T-helper 9 cell (primary cell): ENCODE measurements around the gene GYG2.

Experiments used
- DNase-seq: peaks from one replicate; pipeline ENCODE4 v3.0.0-alpha.2; 2020

Gene GYG2

DNA sequence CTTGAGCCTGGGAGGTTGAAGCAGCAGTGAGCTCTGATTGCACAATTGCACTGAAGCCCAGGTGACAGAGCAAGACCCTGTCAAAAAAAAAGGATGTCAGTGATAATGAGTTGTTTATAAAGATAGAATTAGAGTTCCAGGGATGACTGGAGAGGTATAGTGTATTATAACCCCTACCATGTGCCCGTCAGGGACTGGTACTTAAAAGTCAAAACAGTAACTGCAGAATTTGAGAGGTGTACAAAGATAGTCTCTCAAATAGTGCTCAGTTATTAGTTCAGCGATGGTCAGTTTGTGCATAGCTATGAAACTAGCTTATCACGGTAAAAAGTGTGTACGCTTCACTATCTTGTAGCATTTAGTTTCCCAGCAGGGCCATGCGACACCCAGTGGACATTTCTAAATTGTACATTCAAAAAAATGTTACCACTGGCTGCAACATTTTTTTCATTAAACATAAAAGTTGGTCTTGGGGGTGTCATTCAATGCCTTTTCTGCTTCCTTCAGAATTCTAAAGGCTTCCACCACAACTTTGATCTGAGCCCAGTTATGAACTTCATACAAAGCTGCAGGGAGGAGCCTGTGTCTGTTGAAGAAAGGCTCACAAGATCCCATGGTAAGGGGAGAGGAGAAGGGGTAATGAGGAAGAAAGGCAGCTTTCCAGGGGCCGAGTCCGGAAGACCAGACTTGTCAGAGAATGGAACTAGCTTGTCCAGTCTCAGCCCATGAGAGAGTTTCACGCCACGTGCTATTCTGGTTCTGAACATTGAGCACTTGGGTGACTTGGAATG lies 9.2 kb upstream of the GYG2 start:
- no peak for DNase-seq

DNA sequence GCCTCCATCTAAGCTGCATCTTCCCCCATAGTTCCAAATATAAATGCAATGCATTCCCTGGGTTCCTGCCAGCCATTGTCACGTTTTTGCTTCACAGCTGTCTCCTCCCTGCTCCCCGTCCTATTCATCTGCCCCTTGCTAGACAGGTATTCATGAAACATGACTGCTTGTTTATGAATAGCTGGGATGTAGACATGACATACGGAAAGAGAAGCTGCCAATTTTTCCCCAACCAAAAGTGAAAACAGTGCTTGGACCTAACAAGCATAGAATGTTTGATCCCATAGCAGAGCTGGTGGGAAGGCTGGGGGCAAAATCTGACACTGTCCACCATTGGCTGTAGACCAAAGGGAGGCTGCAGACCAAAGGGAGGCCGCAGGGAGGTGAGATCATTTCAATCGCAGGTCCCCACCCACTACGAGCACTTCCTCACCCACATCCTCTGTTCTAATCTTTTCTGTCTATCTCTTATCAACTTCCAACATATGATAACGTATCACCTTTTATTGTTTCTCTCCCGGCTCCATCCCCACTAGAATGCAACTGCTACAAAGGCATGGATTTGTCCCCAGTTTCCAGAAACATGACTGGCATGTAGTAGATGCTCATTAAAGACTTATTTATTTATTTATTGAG lies 8.5 kb upstream of the GYG2 start:
- no peak for DNase-seq

DNA sequence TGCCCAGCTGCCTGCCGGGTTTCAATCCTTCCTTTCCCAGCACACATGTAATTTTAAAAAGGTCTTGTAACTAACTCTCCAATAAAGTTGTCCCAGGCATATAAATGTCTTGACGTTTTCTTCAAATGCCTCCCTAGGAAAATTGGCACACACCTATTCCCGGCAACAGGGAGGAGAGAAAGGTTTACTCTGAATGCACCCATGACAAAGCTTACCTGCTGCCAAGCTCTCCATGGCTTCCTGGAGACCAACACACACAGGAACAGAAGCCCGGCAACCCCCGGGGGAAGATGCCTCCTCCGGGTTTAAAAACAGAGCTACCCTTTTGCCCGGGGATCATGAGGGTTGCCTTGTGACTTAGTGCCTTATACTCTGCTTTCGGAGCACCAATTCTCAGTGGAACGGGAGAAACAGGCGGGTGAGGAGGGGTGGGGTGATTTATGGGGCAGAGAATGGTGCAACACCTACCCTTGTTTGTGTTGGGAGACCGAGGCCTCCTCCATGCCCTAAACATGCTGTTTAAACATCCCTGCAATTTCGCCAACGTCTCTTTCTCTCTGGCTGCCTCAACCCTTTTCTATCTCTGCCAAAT lies 4.8 kb upstream of the GYG2 start:
- no peak for DNase-seq

DNA sequence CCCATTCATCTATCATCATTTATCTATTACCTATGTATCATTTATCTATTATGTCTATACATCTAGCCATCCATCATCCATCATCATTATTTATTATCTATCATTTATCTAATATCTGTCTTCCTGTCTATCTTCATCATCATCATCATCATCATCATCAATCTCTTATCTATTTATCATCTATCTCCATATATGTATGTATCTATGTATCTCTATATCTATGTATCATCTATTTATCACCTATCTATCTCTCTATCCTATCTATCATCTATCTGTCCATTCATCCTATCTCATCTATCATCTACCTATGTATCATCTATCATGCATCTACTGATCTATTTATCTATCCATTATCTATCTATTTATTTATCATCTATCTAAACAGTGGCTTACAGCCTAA lies 3.8 kb upstream of the GYG2 start:
- DNase-seq: no peak

DNA sequence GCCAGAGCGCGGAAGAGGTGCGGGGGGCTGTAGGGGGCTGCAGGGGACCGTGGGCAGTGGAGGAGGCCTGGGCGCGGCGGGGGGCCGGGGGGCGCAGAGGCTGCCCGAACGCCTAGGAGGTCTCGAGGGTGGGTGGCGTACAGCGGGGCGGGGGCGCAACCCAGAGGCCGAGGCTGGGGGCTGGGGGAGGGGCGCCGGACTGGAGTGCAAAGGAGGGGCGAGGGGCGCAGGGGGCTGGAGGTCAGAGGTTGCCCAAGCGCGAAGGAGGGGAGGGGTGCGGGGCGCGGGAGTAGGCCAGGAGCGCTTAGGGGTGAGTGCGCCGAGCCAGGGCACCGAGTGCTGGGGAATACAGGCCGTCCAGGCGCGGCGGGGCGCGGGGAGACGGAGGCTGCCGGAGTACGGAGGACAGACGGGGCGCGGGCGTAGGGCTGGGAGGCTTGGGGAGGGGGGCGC lies 255 bp downstream of the GYG2 start:
- no peak for DNase-seq

DNA sequence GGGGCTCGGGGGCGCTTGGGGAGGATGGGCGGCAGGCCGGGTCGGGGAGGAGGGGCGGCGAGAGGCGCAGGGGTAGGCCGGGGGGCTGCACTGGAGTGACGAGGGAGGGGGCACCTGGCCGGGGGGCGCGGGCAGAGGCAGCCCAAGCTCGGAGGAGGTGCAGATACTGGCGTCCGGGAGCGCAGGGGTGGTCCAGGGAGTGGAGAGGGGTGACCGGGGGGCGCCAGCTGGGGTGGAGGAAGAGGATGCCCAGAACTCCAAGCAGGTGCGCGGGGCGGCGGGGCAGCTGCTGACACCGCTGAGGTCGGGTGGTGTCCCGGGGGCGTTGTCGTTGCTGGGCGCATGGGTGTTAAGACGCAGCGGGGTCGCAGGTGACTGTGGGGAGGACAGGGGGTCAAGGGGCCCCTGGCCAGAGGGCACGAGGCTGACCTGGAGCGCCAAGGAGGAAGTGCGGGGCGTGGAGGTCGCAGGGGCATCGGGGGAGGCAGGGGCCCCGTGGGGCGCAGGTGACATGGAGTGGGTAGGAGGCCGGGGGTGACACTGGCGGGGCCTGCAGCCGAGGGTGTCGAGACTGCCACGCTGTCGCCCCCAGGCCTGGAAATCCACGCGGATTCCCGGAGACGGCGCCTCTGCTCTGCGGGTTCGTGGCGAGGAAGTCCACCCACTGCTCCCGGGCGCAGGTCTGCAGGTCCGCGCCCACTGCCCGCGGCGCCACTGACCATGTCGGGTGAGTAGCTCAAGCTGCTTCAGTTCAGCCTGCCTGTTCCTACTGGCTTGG lies 928 bp downstream of the GYG2 start:
- no peak for DNase-seq

DNA sequence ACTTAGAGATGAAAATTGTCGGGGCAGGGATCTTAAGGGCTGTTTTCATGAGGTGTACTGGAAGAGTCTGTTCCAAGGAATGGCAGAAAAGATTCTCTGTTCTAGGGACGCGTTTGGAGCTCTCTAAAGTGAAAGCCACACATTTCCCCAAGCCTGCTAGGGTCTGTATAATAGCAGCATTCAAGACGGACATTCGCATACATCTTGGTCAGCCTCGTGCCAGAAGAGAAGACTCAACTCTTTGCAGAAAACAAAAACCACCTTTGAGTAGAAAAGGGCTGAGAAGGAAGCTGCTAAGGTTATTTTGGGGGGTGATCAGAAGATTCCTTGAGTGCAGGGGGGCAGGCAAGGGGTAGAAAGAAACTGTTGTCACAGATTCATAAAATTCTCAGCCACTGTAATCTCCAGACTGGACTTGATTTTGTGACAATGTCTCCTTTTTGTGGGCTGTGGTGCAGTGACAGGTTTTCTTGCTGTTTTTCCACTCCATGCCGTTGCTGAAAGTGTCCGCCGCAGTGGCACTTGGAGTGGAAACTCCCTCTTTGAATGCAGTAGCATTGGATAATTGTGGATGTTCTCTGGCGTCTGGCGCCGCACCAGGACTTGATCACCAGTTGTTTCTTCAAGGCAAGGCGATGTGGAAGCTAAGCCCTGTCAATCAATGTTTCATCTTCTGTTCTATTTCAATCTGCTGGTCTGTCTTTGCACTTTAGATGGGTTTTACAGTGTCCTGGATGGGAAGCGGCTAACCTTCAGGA lies 2.9 kb downstream of the GYG2 start:
- no peak for DNase-seq

DNA sequence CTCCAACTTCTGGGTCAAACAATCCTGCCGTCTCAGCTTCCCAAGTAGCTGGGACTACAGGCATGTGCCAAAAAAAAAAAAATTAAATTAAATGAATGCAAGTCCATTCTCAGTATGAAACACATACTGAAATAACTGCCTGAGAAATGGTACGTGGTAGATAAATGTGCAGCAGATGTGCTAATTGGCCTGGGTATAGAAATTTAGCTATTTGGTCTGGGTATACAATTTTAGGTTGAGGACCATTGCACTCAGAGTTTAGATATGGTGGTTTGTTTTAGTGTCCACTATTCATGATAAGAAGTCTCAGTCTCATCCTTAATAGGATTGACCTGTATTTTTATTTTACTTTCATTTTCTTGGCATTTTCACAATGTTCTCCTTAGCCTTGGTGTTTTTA lies 9.2 kb downstream of the GYG2 start:
- DNase-seq: no peak

DNA sequence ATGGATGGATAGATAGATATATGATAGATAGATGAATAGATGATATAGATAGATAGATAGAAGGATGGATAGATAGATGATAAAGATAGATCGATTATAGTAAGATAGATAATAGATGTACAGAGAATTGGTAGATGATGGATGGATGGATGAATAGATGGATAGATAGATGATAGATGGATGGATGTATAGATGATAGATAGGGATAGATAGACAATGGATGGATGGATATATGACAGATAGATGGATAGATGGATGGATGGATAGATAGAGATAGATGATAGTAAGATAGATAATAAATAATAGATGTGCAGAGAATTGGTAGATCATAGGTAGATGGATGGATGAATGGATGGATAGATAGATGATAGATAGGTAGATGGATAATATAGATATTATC lies 12.2 kb downstream of the GYG2 start:
- no peak for DNase-seq

DNA sequence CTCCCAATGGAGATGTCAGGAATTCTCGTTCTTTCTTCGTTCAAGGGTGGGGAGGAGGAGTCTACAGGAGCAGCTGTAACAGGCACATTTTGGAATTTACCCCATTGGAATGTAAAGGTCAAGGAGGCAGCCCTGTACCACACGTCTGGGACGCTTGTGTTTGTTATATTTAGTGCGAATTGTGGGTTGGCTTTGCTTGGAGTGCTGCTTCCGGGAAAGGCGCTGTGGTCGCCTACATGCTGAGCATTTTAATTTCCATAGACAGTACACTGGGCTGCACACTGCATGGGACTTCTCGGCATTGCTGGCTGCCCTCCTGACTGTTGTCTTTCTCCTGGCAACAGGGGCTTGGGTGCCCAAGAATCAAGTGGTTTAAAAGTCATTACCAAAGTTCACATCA lies 12.8 kb downstream of the GYG2 start:
- no peak for DNase-seq

DNA sequence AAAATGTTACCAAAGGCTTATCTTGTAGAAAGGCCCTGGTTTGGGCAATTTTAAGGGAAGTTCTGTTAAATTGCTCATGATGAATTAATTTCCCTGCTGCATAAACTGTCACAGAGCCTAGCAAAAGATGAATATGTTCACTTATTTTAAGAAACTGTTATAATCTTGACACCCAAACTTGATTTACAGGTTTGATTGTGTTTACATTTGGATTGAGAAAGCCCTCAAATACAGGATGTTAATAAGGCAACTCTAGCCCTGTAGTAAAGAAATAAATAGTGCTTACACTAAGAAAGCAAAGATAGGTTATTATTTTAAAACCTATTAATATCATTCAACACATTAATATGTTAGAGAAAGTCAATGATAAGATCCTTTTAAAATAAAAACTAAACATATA lies 18.3 kb downstream of the GYG2 start:
- DNase-seq: no peak

DNA sequence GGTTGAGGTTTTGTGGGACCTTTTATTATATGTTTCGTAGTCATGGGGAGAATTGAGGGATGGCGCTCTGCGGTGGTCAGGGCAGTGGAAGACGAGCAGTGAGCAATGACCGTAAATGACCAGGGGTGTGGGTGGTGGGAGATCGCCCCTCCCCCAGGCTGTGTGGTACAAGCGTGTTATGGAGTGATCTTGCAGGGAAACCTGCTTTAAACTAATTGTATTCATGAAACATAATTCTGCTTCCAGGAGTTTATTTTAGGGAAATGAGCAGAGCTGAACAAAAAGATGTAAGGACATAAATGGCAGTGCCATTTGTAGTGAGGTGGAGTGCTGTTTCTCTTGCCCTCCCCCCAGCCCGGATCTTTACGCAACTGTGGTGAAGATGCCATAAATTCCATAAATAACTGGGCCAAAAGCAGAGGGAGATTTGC lies 20.2 kb downstream of the GYG2 start:
- no peak for DNase-seq

DNA sequence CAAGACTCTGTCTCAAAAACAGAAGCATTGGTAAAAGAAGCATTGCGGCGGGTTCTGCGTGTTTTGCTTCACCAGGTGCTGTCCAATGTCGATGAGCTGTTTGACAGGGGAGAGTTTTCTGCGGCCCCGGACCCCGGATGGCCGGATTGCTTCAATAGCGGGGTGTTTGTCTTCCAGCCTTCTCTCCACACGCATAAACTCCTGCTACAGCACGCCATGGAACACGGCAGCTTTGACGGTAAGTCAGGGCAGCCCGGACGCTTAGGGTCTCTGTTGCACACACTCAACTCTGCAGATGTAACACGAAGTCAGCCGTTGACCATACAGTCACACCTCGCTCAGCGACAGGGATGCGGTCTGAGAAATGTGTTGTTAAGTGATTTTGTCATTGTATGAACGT lies 26.2 kb downstream of the GYG2 start:
- DNase-seq: no peak

DNA sequence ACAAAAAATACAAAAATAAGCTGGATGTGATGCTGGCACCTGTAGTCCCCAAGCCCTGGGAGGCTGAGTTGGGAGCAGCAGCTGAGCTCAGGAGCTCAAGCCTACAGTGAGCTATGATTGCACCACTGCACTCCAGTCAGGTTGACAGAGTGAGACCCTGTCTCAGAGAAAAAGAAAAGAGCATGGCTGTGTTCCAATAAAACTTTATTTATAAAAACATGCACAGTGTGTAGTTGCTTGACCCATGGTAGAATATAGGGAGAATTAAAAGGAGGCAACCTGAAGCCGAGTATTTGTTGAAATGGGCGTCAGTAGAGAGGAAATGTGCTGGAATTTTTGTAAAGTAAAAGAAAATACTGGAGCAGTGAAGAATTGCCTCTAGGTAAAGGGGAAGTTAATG lies 27.0 kb downstream of the GYG2 start:
- no peak for DNase-seq

DNA sequence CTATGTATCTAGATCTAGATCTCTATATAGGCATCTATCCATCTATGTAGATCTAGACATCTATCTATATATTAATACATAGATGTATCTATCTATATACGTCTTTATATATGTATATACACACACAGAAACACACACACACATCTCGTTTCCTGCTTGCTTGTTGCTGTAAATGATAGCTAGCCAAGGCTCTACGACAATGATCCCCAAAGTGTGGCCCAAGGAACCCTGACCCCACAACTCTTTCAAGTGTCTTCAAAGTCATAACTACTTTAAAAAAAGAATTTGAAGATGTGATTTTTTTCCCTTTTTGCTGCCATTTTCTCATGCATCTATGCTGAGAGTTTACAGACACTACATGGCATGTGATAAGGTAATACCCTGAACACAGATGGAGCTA lies 28.8 kb downstream of the GYG2 start:
- DNase-seq: no peak

DNA sequence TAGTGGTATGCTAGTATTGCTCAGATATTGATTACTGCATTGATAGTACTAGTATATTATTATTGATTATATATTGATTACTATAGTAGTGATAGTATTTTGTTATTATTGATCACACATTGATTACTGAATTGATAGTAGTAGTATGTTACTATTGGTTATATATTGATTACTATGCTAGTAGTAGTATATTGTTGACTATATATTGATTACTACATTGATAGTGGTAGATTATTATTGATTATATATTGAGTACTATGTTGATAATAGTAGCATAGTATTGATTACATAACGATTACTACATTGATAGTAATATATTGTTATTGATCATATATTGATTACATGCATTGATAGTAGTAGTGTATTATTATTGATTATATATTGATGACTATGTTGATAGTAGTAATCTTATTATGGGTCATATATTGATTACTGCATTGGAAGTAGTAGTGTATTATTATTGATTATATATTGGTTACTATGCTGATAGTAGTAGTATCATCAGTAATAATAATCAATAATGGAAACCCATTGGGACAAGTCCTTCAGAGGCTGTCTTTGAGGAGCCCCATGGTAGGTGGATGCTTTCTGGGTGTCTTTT lies 30.6 kb downstream of the GYG2 start:
- no peak for DNase-seq

DNA sequence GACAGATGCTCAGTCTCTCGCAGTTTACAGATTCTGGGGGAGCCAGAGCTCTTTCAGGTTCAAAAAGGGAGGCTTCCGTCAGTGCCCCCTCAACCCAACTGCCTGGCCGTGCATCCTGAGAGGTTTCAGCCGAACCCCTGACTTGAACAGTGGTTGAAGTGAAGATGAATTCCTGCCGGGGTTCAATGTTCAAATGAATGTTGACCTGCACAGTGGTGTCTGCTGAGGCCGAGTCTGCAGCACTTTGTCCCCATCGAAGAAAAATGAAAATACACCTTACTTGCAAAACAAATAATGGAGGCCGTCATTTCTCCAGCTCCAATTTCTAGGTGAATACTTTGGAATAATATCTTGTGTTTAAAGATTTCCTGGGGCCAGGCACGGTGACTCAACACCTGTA lies 33.7 kb downstream of the GYG2 start:
- DNase-seq: no peak

DNA sequence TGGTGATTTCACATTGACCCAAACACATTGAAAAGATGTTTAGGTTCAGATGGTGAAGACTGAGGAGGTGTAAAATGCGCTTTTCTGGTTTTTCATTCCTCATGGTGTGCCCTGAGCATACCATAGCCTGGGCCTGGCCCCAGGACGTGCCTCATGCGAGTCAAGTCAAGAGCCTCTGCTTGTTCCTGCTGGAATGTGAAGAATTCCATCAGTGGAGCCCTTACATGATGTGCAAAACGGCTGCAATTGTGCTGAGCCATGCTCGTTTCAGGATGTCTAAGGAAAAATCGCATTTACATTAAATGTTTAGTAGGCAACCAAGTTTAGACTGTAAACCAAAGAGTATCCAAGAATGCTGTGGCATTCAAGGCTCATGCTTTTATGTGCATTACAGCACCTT lies 34.9 kb downstream of the GYG2 start:
- DNase-seq: no peak

DNA sequence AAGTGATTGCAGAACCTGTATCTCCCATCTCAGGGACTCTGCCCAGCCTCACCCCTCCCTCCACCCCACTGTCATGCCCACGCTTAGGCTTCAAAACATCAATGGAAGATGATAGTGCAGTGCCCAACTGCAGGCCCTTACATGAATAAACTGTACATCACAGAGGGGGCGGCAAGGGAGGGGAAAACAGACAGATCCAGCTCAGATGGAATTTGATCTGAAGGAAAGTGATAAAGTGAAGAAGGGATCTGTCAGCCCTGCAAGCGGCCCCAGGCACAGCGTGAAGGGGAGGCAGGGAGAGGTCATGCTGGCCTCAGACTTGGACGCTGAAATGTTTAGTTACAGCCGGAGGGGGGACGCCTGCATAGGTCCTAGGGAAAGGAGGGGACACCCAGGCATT lies 38.5 kb downstream of the GYG2 start:
- no peak for DNase-seq

DNA sequence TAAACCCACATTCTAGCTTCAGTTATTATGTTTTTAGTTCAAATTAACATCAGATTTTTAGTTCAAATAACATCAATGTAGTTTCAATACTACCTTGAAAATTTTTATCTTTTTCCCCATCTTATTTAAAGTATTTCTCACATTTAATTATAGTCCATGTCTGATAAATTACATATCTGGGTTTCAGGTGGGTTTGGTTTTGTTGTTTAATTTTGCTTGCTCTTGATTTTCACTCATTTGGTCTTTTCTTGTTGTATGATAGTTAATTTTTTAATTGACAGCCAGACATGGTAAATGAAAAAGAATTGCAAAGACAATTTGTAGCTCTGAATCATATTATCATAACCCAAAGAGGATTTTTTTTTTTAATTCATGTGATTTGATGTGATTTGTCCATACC lies 41.9 kb downstream of the GYG2 start:
- DNase-seq: no peak

DNA sequence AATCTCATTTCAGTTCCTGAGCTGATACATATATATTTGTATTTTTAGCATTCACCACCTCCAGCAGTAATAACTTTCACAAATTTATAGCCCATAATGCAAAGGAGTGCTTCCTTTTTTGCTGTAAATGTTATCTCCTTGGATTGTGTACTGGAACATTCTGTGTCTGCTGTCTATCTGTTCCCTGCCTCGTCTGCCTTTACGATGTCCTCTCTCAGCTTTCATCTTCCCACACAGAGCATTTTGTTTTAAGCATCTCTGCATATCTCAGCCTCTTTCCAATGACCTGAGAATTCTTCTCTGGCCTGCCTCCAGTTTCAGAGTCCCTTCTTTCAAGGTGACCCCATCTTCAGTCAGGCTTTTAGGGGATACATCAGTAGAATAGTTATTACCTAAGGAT lies 43.1 kb downstream of the GYG2 start:
- DNase-seq: no peak

DNA sequence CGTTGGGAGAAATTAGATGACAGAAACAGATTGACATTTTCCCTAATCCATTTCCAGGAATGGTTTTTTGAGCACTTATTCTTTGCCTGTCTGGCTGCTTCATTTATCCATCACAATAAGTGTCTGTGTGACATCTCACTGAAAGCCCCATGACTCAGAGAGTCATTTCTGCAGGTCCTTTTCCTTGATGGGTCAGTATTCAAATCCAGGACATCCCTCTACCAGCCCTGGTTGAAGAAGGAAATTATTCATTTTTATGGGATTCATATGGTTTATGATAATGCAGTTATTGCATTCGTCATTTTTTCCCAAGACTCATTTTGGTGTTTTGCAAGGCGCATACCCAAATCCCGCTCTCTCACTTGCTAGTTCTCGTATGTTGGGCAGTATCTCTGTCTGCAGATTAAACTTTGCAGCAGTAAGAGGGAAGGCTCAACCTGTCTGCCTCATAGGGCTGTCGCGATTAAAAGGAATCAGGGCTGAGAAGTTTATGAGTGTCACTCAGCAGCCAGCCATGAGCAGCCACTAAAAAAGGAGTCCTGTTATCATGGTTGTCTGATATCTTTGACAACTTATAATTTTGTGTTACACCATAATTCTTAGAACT lies 44.0 kb downstream of the GYG2 start:
- DNase-seq: no peak
